ENCODE measurements around the gene ELP5. TPM values are rescaled to one million over a fixed set of nuclear protein-coding genes. Genes with fewer than 3 reads are reported as not detected.
A peak's percentile ranks its signal among the peaks of the same experiment; 100 is the strongest.

The ELP5 gene
- polyA plus RNA-seq, 1 of the 3 experiments (the other 2 are of a cell fraction) = 45.4 TPM

DNA sequence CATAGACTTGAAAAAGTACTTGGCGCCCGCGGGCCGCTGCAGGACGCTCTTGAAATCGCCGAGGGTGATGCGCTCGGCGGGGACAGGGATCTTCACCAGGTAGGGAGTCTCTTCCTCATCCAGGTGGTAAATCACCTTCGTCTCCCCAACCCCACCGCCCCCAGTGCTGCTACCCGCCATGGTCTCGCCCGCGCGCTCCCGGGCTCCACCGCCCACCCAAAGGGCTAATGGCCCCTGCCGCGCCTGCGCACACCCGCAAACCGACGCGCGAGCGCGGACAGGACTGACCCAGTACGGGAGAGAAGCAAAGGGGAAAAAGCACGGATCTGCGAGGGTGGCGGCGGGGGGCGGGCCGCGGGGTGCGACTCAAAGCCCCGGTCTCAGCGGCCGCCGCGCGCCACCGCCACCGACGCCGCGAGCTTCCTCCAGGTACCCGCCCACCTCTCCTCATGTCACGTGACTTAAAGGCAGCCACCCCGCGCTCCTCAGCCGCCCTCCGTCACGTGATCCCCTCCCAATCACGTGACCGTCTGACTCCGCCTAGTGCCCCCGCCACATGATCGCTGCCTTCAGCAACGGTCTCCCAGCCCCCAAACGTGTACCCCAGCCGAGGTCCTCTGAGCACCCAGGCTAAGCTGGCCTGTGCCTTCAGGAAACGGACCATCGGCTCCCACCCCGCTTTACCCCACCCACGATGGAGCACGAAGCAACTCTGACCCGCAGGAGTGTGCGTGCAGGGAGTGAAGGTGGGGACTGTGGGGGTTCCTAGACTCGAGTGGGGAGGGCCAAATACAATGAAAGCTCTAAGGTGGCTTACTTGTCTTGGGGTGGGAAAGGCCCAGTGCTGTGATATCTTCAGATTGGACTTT, 17.7 kb upstream of the ELP5 start, which contains the start of gene DVL2 (continued):
- TF ChIP-seq, protein P1, sequence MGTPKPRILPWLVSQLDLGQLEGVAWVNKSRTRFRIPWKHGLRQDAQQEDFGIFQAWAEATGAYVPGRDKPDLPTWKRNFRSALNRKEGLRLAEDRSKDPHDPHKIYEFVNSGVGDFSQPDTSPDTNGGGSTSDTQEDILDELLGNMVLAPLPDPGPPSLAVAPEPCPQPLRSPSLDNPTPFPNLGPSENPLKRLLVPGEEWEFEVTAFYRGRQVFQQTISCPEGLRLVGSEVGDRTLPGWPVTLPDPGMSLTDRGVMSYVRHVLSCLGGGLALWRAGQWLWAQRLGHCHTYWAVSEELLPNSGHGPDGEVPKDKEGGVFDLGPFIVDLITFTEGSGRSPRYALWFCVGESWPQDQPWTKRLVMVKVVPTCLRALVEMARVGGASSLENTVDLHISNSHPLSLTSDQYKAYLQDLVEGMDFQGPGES (IDR thresholded peaks at IDR 0.05; ENCODE audit: low read depth, low read length) = no peak
- TF ChIP-seq JUND (IDR thresholded peaks at IDR 0.05) (peak; percentile 66), GABPA (IDR thresholded peaks at IDR 0.05; ENCODE audit: low read depth) (no peak), SMC3 (IDR thresholded peaks at IDR 0.05; ENCODE audit: low read depth, low read length) (peak; percentile 3; the same call in 1 of the 2 replicates), TCF12 (IDR thresholded peaks at IDR 0.05) (no peak), ELF1 (IDR thresholded peaks at IDR 0.05) (peak; percentile 79), ZBTB33 (IDR thresholded peaks at IDR 0.05; ENCODE audit: borderline replicate concordance, low read depth) (peak; percentile 90), GATA2 (CRISPR knock-in tag; IDR thresholded peaks at IDR 0.05) (no peak)
- TF ChIP-seq, protein P2, sequence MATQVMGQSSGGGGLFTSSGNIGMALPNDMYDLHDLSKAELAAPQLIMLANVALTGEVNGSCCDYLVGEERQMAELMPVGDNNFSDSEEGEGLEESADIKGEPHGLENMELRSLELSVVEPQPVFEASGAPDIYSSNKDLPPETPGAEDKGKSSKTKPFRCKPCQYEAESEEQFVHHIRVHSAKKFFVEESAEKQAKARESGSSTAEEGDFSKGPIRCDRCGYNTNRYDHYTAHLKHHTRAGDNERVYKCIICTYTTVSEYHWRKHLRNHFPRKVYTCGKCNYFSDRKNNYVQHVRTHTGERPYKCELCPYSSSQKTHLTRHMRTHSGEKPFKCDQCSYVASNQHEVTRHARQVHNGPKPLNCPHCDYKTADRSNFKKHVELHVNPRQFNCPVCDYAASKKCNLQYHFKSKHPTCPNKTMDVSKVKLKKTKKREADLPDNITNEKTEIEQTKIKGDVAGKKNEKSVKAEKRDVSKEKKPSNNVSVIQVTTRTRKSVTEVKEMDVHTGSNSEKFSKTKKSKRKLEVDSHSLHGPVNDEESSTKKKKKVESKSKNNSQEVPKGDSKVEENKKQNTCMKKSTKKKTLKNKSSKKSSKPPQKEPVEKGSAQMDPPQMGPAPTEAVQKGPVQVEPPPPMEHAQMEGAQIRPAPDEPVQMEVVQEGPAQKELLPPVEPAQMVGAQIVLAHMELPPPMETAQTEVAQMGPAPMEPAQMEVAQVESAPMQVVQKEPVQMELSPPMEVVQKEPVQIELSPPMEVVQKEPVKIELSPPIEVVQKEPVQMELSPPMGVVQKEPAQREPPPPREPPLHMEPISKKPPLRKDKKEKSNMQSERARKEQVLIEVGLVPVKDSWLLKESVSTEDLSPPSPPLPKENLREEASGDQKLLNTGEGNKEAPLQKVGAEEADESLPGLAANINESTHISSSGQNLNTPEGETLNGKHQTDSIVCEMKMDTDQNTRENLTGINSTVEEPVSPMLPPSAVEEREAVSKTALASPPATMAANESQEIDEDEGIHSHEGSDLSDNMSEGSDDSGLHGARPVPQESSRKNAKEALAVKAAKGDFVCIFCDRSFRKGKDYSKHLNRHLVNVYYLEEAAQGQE (IDR thresholded peaks at IDR 0.05; ENCODE audit: low read depth, low read length) = no peak
- TF ChIP-seq, protein P3, sequence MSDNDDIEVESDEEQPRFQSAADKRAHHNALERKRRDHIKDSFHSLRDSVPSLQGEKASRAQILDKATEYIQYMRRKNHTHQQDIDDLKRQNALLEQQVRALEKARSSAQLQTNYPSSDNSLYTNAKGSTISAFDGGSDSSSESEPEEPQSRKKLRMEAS (IDR thresholded peaks at IDR 0.05; ENCODE audit: low read depth) = peak; percentile 90

All from SK-N-SH (cell line).